Measurements from ENCODE around the gene SLC30A3.

The SLC30A3 gene

DNA sequence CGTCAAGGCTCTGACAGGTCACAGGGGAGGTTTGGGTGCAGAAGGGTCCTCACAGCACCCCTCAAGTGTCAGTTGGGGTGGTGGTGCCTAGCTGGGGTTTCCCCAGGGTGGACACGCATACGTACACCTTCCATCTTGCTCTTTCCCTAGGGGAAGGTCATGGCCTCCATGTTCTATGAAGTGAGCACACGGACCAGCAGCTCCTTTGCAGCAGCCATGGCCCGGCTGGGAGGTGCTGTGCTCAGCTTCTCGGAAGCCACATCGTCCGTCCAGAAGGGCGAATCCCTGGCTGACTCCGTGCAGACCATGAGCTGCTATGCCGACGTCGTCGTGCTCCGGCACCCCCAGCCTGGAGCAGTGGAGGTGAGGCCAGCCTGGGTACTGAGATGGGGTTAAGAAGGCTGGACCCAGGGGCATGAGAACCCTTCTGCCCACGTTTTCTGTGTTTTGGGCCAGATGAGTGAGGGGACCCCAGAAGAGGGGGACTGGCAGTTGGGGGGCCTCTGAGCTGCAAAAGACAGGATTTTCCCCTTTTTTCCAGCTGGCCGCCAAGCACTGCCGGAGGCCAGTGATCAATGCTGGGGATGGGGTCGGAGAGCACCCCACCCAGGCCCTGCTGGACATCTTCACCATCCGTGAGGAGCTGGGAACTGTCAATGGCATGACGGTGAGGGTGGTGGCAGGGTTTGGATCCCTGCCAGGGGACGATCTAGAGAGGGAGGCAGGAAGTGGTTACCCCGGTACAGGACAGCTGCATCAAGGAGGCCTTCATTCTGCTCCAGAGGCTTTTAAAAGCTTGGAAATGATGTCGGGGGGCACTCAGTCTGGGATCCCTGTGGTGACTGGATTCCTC is 20.9 kb downstream of the SLC30A3 start:
- DNase-seq (no peak), ATAC-seq (no peak)
- Mint-ChIP-seq H3K27me3 (no peaks in the 10 kb centered on the region), H3K27ac (no peak overlapping the region), H3K4me3 (no peak overlapping the region), H3K9me3 (no peaks in the 10 kb centered on the region), H3K4me1 (no peaks in the 10 kb centered on the region), H3K36me3 (ENCODE audit: low read depth) (peaks cover 41% of the 10 kb centered on the region)

DNA sequence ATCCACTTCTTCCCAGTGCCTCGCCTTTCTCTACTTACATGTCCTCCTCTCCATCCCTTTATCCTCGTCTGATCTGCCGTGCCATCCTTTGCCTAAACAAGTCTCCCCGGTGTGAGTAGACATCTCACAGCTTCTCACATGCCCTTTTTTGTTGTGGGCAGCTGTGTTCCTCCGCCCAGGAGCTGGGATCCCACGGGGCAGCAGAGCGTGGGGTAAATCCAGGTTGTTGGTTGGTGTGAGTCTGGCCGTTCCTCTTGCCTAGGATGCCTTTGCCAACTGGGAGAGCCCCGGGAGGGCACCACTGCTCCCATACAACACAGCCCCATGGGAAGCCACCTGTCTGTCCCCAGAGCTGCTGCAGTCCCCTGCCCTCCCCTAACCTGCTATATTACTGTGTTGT is 22.4 kb downstream of the SLC30A3 start:
- no peaks in the 10 kb centered on the region for H3K4me1 Mint-ChIP-seq
- H3K27ac Mint-ChIP-seq: no peak overlapping the region
- ATAC-seq: no peak
- no peak for DNase-seq
- peaks cover 54% of the 10 kb centered on the region for H3K36me3 Mint-ChIP-seq (ENCODE audit: low read depth)
- no peaks in the 10 kb centered on the region for H3K9me3 Mint-ChIP-seq
- H3K4me3 Mint-ChIP-seq: no peak overlapping the region
- H3K27me3 Mint-ChIP-seq: no peaks in the 10 kb centered on the region

DNA sequence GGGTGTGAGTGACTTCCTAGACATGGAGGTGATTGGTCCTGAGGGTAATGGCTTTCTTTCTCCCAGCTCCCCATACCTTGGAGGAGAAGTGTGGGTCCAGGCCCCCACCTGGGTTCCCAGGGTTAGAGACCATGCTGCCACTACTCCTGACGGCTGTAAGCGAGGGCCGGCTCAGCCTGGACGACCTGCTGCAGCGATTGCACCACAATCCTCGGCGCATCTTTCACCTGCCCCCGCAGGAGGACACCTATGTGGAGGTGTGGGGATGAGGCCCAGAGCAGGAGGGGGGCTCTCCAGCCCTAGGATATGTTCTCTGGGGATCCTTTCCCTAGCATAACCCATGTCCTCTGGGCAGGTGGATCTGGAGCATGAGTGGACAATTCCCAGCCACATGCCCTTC is 23.9 kb downstream of the SLC30A3 start:
- Mint-ChIP-seq H3K27ac (no peak overlapping the region), H3K9me3 (no peaks in the 10 kb centered on the region), H3K4me3 (no peak overlapping the region), H3K4me1 (no peaks in the 10 kb centered on the region), H3K36me3 (ENCODE audit: low read depth) (peaks cover 60% of the 10 kb centered on the region), H3K27me3 (no peaks in the 10 kb centered on the region)
- DNase-seq: no peak
- no peak for ATAC-seq

DNA sequence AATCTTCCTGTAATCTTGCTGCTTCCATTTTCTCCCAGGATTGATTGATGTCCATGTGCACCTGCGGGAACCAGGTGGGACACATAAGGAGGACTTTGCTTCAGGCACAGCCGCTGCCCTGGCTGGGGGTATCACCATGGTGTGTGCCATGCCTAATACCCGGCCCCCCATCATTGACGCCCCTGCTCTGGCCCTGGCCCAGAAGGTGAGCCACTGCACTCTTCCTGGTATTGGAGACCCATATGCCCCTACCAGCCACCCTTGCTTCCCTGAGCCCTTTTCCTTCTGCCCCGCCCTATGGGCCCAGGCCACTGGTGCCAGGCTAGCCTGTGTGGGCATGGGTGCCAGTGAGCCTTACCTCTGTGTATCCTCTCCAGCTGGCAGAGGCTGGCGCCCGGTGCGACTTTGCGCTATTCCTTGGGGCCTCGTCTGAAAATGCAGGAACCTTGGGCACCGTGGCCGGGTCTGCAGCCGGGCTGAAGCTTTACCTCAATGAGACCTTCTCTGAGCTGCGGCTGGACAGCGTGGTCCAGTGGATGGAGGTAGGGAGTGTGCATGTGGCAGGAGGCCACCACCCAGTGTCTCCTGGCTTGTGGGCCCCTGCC is 25.4 kb downstream of the SLC30A3 start:
- Mint-ChIP-seq H3K4me3 (no peak overlapping the region), H3K27ac (no peak overlapping the region), H3K36me3 (ENCODE audit: low read depth) (peaks cover 67% of the 10 kb centered on the region), H3K27me3 (no peaks in the 10 kb centered on the region), H3K9me3 (no peaks in the 10 kb centered on the region), H3K4me1 (no peaks in the 10 kb centered on the region)
- DNase-seq (no peak), ATAC-seq (no peak)

DNA sequence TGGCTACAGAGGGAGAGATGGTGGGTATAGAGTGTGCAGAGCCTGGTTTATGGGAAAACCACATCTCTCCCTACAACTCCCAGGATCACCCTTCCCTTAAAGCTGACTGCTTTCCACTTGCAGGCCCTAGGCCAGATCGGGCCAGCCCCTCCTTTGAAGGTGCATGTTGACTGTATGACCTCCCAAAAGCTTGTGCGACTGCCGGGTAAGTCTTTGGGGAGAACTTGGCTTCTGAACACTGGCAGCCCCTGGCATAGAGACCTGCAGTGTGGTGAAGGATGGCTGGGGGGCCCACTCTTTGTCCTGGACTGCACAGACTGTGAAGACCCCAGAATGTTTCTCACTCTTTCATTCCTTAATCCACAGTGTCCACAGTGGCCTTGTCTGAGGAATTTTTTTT is 26.2 kb downstream of the SLC30A3 start:
- Mint-ChIP-seq H3K4me1 (no peaks in the 10 kb centered on the region), H3K27me3 (no peaks in the 10 kb centered on the region), H3K9me3 (no peaks in the 10 kb centered on the region), H3K36me3 (ENCODE audit: low read depth) (peaks cover 69% of the 10 kb centered on the region), H3K27ac (no peak overlapping the region), H3K4me3 (no peak overlapping the region)
- DNase-seq (no peak), ATAC-seq (no peak)

DNA sequence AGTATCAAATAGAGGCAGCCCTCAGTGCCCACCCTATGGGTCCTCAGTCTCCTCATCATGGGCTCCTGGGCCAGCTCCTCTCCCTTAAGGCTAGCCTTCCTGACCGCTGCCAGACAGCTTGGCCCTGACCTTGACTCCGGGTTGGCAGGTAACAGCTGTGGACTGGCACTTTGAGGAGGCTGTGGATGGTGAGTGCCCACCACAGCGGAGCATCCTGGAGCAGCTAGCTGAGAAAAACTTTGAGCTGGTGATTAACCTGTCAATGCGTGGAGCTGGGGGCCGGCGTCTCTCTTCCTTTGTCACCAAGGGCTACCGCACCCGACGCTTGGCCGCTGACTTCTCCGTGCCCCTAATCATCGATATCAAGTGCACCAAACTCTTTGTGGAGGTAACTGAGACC is 26.7 kb downstream of the SLC30A3 start:
- no peak for ATAC-seq
- Mint-ChIP-seq H3K27me3 (no peaks in the 10 kb centered on the region), H3K36me3 (ENCODE audit: low read depth) (peaks cover 69% of the 10 kb centered on the region), H3K27ac (no peak overlapping the region), H3K9me3 (no peaks in the 10 kb centered on the region), H3K4me3 (no peak overlapping the region), H3K4me1 (no peaks in the 10 kb centered on the region)
- no peak for DNase-seq

DNA sequence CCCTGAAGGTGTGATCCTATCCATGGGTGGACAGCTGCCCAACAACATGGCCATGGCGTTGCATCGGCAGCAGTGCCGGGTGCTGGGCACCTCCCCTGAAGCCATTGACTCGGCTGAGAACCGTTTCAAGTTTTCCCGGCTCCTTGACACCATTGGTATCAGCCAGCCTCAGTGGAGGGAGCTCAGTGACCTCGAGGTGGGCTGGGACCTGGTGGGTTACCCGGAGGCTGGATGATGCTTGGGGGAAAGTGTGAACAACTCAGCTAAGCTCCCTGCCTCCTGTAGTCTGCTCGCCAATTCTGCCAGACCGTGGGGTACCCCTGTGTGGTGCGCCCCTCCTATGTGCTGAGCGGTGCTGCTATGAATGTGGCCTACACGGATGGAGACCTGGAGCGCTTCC is 29.5 kb downstream of the SLC30A3 start:
- Mint-ChIP-seq H3K27me3 (no peaks in the 10 kb centered on the region), H3K4me3 (no peak overlapping the region), H3K4me1 (no peaks in the 10 kb centered on the region), H3K27ac (no peak overlapping the region), H3K36me3 (ENCODE audit: low read depth) (peaks cover 78% of the 10 kb centered on the region), H3K9me3 (no peaks in the 10 kb centered on the region)
- no peak for DNase-seq
- ATAC-seq: no peak

DNA sequence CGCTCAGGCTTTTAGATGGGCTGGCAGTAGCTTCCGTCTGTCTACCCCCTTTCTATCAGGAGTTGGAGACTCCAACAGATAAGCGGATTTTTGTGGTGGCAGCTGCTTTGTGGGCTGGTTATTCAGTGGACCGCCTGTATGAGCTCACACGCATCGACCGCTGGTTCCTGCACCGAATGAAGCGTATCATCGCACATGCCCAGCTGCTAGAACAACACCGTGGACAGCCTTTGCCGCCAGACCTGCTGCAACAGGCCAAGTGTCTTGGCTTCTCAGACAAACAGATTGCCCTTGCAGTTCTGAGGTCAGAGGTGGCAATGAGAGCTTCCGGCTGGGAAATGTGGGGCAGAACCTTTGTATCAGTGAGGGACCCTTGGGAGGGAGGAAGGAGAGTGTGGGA is 30.9 kb downstream of the SLC30A3 start:
- H3K36me3 Mint-ChIP-seq (ENCODE audit: low read depth): peaks cover 80% of the 10 kb centered on the region
- no peaks in the 10 kb centered on the region for H3K27me3 Mint-ChIP-seq
- no peak for DNase-seq
- H3K4me3 Mint-ChIP-seq: no peak overlapping the region
- H3K9me3 Mint-ChIP-seq: no peaks in the 10 kb centered on the region
- no peaks in the 10 kb centered on the region for H3K4me1 Mint-ChIP-seq
- ATAC-seq: no peak
- H3K27ac Mint-ChIP-seq: no peak overlapping the region

DNA sequence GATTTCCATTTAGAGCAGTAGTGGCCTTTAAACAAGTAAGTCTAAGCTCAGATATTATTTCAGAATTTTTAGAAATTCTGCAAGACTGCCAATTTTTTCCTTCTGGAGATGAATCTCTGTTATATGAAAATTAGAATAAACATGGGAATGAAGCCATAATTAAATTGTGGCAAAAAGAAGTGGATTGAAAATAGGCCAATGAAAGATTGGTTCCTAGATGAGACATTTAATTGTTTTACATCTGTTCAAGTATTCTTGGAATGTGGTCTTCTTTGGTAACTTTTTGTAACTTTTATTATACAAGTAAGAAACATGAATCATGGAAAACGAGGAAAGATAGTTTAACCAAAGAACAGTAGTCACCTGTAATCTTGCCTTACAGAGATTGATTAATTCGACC is 35.3 kb downstream of the SLC30A3 start:
- no peaks in the 10 kb centered on the region for H3K27me3 Mint-ChIP-seq
- peaks cover 70% of the 10 kb centered on the region for H3K36me3 Mint-ChIP-seq (ENCODE audit: low read depth)
- no peaks in the 10 kb centered on the region for H3K9me3 Mint-ChIP-seq
- no peaks in the 10 kb centered on the region for H3K4me1 Mint-ChIP-seq
- no peak overlapping the region for H3K27ac Mint-ChIP-seq
- DNase-seq (no peak), ATAC-seq (no peak)
- H3K4me3 Mint-ChIP-seq: no peak overlapping the region

DNA sequence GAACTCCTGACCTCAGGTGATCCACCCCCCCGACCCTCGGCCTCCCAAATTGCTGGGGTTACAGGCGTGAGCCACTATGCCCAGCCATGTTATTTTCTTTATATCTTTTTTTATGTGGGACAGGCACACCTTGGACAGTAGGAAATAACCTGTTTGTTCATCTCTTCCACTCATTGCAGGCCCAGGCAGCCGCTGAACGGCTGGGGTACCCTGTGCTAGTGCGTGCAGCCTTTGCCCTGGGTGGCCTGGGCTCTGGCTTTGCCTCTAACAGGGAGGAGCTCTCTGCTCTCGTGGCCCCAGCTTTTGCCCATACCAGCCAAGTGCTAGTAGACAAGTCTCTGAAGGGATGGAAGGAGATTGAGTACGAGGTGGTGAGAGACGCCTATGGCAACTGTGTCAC is 37.3 kb downstream of the SLC30A3 start:
- Mint-ChIP-seq H3K4me3 (no peak overlapping the region), H3K27me3 (no peaks in the 10 kb centered on the region), H3K27ac (no peak overlapping the region), H3K36me3 (ENCODE audit: low read depth) (peaks cover 70% of the 10 kb centered on the region), H3K9me3 (no peaks in the 10 kb centered on the region), H3K4me1 (peaks cover 6% of the 10 kb centered on the region)
- DNase-seq (no peak), ATAC-seq (no peak)

DNA sequence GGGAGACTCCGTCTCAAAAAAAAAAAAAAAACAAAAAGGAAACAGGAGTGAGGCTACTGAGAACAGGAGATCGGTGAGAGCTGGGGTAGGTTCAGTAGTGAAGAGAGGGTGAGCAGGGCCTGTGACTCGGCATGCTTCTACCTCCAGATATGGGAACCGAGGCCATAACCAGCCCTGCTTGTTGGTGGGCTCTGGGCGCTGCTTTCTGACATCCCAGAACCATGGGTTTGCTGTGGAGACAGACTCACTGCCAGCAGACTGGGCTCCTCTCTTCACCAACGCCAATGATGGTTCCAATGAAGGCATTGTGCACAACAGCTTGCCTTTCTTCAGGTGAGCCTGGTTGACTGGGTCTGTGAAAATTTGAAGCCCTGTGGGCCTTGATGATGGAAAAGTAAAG is 39.4 kb downstream of the SLC30A3 start:
- H3K27ac Mint-ChIP-seq: no peak overlapping the region
- H3K9me3 Mint-ChIP-seq: no peaks in the 10 kb centered on the region

DNA sequence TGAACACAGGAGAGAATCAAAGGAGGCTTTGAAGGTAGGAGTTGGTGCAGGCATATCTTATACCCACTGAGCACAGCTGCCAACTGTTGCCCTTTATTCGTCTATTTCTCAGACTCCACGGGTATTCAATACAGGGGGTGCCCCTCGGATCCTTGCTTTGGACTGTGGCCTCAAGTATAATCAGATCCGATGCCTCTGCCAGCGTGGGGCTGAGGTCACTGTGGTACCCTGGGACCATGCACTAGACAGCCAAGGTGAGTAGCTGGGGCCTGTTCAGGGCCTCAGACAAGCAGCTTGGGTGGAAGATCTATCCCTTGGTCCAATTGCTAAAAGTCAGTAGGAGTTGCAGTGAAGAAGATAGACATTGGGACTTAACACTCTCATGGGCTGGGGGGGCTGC is 40.4 kb downstream of the SLC30A3 start:
- no peak for DNase-seq
- Mint-ChIP-seq H3K27me3 (no peaks in the 10 kb centered on the region), H3K27ac (no peak overlapping the region), H3K36me3 (ENCODE audit: low read depth) (peaks cover 75% of the 10 kb centered on the region), H3K4me1 (peaks cover 26% of the 10 kb centered on the region), H3K4me3 (no peak overlapping the region), H3K9me3 (no peaks in the 10 kb centered on the region)
- no peak for ATAC-seq

More for the DNA sequence above, 39.4 kb downstream of the SLC30A3 start:
- DNase-seq: no peak
- no peak for ATAC-seq
- no peaks in the 10 kb centered on the region for H3K27me3 Mint-ChIP-seq
- peaks cover 20% of the 10 kb centered on the region for H3K4me1 Mint-ChIP-seq
- H3K4me3 Mint-ChIP-seq: no peak overlapping the region
- H3K36me3 Mint-ChIP-seq (ENCODE audit: low read depth): peaks cover 75% of the 10 kb centered on the region

DNA sequence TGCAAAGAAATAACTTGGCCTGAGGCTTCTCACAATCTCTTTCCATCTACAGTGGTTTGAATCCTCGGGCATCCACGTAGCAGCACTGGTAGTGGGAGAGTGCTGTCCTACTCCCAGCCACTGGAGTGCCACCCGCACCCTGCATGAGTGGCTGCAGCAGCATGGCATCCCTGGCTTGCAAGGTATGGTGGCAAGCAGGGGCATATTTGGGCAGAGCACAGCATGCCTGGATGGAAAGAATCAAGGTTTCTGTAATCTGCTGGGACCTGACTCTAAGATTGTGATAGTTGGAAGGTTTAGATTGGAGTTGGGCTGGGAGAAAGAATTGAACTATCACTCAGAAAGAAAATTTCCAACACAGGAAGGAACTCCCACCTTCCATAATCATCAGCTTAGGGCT is 41.7 kb downstream of the SLC30A3 start:
- Mint-ChIP-seq H3K36me3 (ENCODE audit: low read depth) (peaks cover 77% of the 10 kb centered on the region), H3K9me3 (no peaks in the 10 kb centered on the region), H3K27ac (no peak overlapping the region), H3K27me3 (no peaks in the 10 kb centered on the region), H3K4me1 (peaks cover 33% of the 10 kb centered on the region), H3K4me3 (no peak overlapping the region)
- ATAC-seq (no peak), DNase-seq (no peak)

DNA sequence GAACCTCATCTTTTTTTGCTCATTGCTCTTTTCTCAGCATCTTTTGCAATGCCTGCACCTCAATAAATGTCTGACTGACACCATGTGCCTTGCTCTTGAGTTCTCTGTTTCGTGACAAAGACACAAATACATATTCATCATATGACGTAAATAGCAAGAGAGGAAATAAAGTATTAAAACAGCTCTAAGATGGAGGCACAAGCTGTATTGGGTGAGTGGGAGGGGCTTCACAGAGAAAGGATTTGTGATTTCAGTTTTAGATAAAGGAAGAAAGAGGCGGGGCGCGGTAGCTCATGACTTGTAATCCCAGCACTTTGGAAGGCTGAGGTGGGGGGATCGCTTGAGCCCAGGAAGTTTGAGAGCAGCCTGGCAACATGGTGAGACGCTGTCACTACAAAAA is 42.8 kb downstream of the SLC30A3 start:
- Mint-ChIP-seq H3K4me3 (peak overlapping the region; percentile 8), H3K9me3 (no peaks in the 10 kb centered on the region), H3K4me1 (peaks cover 33% of the 10 kb centered on the region), H3K27me3 (no peaks in the 10 kb centered on the region), H3K27ac (peak overlapping the region; percentile 34), H3K36me3 (ENCODE audit: low read depth) (peaks cover 78% of the 10 kb centered on the region)
- DNase-seq (no peak), ATAC-seq (no peak)

DNA sequence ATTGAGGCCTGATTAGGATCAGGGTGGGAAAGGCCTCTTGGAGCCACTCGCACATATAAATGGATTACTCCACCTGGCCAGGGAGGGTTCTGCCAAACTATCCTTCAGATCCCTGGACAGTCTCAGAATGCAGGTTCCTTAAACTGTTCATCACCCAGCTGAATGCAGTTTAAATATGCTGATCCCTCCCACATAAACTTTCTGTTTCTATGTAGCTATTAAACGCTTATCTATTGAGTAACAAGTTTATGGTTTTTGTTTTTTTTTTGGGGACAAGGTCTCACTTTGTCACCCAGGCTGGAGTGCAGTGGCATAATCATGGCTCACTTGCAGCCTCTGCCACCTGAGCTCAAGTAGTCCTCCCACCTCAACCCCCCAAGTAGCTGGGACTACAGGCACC is 43.8 kb downstream of the SLC30A3 start:
- Mint-ChIP-seq H3K4me1 (peaks cover 35% of the 10 kb centered on the region), H3K27ac (peak overlapping the region; percentile 87), H3K9me3 (no peaks in the 10 kb centered on the region), H3K36me3 (ENCODE audit: low read depth) (peaks cover 72% of the 10 kb centered on the region), H3K27me3 (no peaks in the 10 kb centered on the region), H3K4me3 (peak overlapping the region; percentile 90)
- no peak for ATAC-seq
- DNase-seq: no peak

Data from activated naive CD8-positive, alpha-beta T cell treated with anti-CD3 and anti-CD28 coated beads, Interleukin-2, amount 50 U/mL, for 24 hours (primary cell).